B cell (primary cell): ENCODE results near the gene CCR3.

Experiments
- EZH2 ChIP-seq: IDR thresholded peaks from 2 replicates; pipeline ENCODE4 v1.6.1; 2012; ENCODE audit warnings: borderline replicate concordance, low read depth, mild to moderate bottlenecking, moderate library complexity, low read length; ENCODE audit not compliant: insufficient read depth, poor library complexity, severe bottlenecking
- TF ChIP-seq, protein P1 (sequence below): fragments of 200-600 bp; IDR thresholded peaks from one replicate; pipeline ENCODE4 v1.8.0; 2022; ENCODE audit warnings: antibody characterized with exemption, mild to moderate bottlenecking

DNA sequence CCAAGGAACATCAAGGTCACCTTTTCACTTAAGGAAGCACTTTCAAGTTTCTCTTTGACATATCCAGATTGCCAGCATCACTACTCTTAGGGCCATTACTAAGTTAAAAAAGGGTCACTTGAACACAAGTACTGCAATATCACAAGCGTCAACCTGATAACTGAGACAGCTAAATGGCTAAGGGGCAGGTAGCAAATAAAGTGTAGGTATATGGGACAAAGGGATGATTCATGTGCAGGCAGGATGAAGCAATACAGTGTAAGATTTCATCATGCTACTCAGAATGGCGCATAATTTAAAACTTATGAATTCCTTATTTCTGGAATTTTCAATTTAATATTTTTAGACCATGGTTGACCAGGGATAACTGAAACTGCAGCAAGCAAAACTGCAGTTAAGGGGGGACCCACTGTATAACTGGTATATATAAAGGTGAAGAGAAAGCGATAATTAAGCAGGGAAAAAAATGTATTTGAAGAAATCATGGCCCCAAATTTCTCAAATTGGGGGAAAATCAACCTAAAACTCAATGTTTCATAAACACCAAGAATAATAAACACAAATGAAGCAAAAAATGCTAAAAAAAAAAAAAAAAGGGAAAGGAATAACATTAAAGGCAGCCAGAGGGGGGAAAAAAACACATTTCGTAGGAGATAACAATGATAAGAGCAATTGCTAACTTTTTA, 47.2 kb upstream of the CCR3 start:
- TF ChIP-seq, protein P1, sequence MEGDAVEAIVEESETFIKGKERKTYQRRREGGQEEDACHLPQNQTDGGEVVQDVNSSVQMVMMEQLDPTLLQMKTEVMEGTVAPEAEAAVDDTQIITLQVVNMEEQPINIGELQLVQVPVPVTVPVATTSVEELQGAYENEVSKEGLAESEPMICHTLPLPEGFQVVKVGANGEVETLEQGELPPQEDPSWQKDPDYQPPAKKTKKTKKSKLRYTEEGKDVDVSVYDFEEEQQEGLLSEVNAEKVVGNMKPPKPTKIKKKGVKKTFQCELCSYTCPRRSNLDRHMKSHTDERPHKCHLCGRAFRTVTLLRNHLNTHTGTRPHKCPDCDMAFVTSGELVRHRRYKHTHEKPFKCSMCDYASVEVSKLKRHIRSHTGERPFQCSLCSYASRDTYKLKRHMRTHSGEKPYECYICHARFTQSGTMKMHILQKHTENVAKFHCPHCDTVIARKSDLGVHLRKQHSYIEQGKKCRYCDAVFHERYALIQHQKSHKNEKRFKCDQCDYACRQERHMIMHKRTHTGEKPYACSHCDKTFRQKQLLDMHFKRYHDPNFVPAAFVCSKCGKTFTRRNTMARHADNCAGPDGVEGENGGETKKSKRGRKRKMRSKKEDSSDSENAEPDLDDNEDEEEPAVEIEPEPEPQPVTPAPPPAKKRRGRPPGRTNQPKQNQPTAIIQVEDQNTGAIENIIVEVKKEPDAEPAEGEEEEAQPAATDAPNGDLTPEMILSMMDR, result no peak
- TF ChIP-seq EZH2, result no peak
